ENCODE measurements around the gene PIP4K2A. TPM values are rescaled to one million over a fixed set of nuclear protein-coding genes. Genes with fewer than 3 reads are reported as not detected.

PIP4K2A gene
- total RNA-seq, 4 donors from 2014 or later = 2.6 to 14.9 (median 12.4) TPM

- Histone ChIP-seq H3K36me3 (no peaks in the 10 kb centered on the region), H3K27me3 (no peaks in the 10 kb centered on the region), H3K4me1 (peaks cover 0 to 23% (median 0%) of the 10 kb centered on the region in 4 donors), H3K4me3 (no peak overlapping the region), H3K27ac (no peak overlapping the region), H3K9me3 (no peaks in the 10 kb centered on the region)
- 90 to 100% methylated on average over 4 to 6 of the region's 6 CpGs for WGBS, 2 donors (ENCODE audit: low coverage in 1 of 2)
- no peak for DNase-seq
- in situ Hi-C loops (cut with MboI; ENCODE audit: low pct_ligation_motif_present in 1 of 4, low pct_unique_long_range_greater_than_20kb in 1 of 4, low sequenced_read_pairs in 3 of 4) = no loop called here
- intact Hi-C loops (cut with DNase I; ENCODE audit: low total_unique reads) = no loop called here
- TF ChIP-seq POLR2AphosphoS5 (IDR thresholded peaks at IDR 0.05) (no peak), EP300 (IDR thresholded peaks at IDR 0.05; ENCODE audit: low read depth) (no peak), CTCF (IDR thresholded peaks at IDR 0.05) (no peak), POLR2A (IDR thresholded peaks at IDR 0.05) (no peak)
Observed at GRCh38 chr10:22640359-22640758, 74.0 kb downstream of the PIP4K2A start.

GRCh38 chr10:22638863-22639262, 75.5 kb downstream of the PIP4K2A start:
- 93 to 100% methylated on average over 1 of the region's 1 CpG for WGBS, 2 donors (ENCODE audit: low coverage in 1 of 2)
- no peak overlapping the region for H3K27ac ChIP-seq

GRCh38 chr10:22637491-22637890, 76.9 kb downstream of the PIP4K2A start:
- no peaks in the 10 kb centered on the region for H3K36me3 ChIP-seq
- in situ Hi-C loops (cut with MboI; ENCODE audit: low pct_ligation_motif_present in 1 of 4, low pct_unique_long_range_greater_than_20kb in 1 of 4, low sequenced_read_pairs in 3 of 4) = no loop called here
- DNase-seq = no peak
- H3K27me3 ChIP-seq = no peaks in the 10 kb centered on the region
- 80 to 82% methylated on average over 2 to 4 of the region's 4 CpGs for WGBS, 2 donors (ENCODE audit: low coverage in 1 of 2)
- peaks cover 0 to 3% (median 0%) of the 10 kb centered on the region in 4 donors for H3K4me1 ChIP-seq
- intact Hi-C loops (cut with DNase I; ENCODE audit: low total_unique reads) = no loop called here
- TF ChIP-seq POLR2AphosphoS5 (IDR thresholded peaks at IDR 0.05) = no peak
- no peak overlapping the region for H3K4me3 ChIP-seq
- H3K9me3 ChIP-seq = no peaks in the 10 kb centered on the region
- no peak overlapping the region for H3K27ac ChIP-seq

More at GRCh38 chr10:22638863-22639262, 75.5 kb downstream of the PIP4K2A start:
- DNase-seq = no peak
- no peaks in the 10 kb centered on the region for H3K9me3 ChIP-seq
- TF ChIP-seq EP300 (IDR thresholded peaks at IDR 0.05; ENCODE audit: low read depth) (no peak), POLR2A (IDR thresholded peaks at IDR 0.05) (no peak)
- H3K36me3 ChIP-seq = no peaks in the 10 kb centered on the region
- no peaks in the 10 kb centered on the region for H3K27me3 ChIP-seq
- H3K4me1 ChIP-seq = peaks cover 0 to 8% (median 0%) of the 10 kb centered on the region in 4 donors
- H3K4me3 ChIP-seq = no peak overlapping the region
- in situ Hi-C loops (cut with MboI; ENCODE audit: low pct_ligation_motif_present in 1 of 4, low pct_unique_long_range_greater_than_20kb in 1 of 4, low sequenced_read_pairs in 3 of 4) (no loop called here), intact Hi-C loops (cut with DNase I; ENCODE audit: low total_unique reads) (no loop called here)

- TF ChIP-seq CTCF (IDR thresholded peaks at IDR 0.05) (no peak), EP300 (IDR thresholded peaks at IDR 0.05; ENCODE audit: low read depth) (no peak), POLR2A (IDR thresholded peaks at IDR 0.05) (no peak), POLR2AphosphoS5 (IDR thresholded peaks at IDR 0.05) (no peak)
- in situ Hi-C loops (cut with MboI; ENCODE audit: low pct_ligation_motif_present in 1 of 4, low pct_unique_long_range_greater_than_20kb in 1 of 4, low sequenced_read_pairs in 3 of 4) (no loop called here), intact Hi-C loops (cut with DNase I; ENCODE audit: low total_unique reads) (no loop called here)
- H3K4me1 ChIP-seq = peaks cover 0 to 3% (median 0%) of the 10 kb centered on the region in 4 donors
- no peak for DNase-seq
- no peaks in the 10 kb centered on the region for H3K27me3 ChIP-seq
- H3K4me3 ChIP-seq = no peak overlapping the region
- no peaks in the 10 kb centered on the region for H3K36me3 ChIP-seq
- peak overlapping the region in 2 of 4 donors; percentile 35 to 38 for H3K27ac ChIP-seq
- 70 to 76% methylated on average over 10 of the region's 10 CpGs for WGBS, 2 donors (ENCODE audit: low coverage in 1 of 2)
- H3K9me3 ChIP-seq = no peaks in the 10 kb centered on the region
Observed at GRCh38 chr10:22635650-22636049, 78.7 kb downstream of the PIP4K2A start.

- peak overlapping the region; percentile 0 to 35 (median 14) for H3K27ac ChIP-seq
- intact Hi-C loops (cut with DNase I; ENCODE audit: low total_unique reads) = no loop called here
- no peak overlapping the region for H3K4me3 ChIP-seq
- in situ Hi-C loops (cut with MboI; ENCODE audit: low pct_ligation_motif_present in 1 of 4, low pct_unique_long_range_greater_than_20kb in 1 of 4, low sequenced_read_pairs in 3 of 4) = no loop called here
- H3K9me3 ChIP-seq = no peaks in the 10 kb centered on the region
- no peaks in the 10 kb centered on the region for H3K36me3 ChIP-seq
- 77 to 100% methylated on average over 3 to 4 of the region's 4 CpGs for WGBS, 2 donors (ENCODE audit: low coverage in 1 of 2)
- no peaks in the 10 kb centered on the region for H3K27me3 ChIP-seq
- DNase-seq = no peak
- no peak for TF ChIP-seq POLR2AphosphoS5 (IDR thresholded peaks at IDR 0.05)
- TF ChIP-seq CTCF (IDR thresholded peaks at IDR 0.05) = no peak
- H3K4me1 ChIP-seq = peaks cover 0 to 9% (median 0%) of the 10 kb centered on the region in 4 donors
Observed at GRCh38 chr10:22634606-22635459, 79.5 kb downstream of the PIP4K2A start.
